HG03139 (cell line): ENCODE results near the gene P2RY6.
"Not testable (repeated sequence)": the region's sequence is repeated elsewhere in the genome, so short reads cannot be mapped to it uniquely, and the experiment has no call there.

ENCODE experiments used
- ATAC-seq: cut with Tn5 transposase; IDR thresholded peaks from one replicate; pipeline ENCODE4 v1.9.1; 2021; ENCODE audit not compliant: unreplicated experiment

The P2RY6 gene

GRCh38 chr11:73271936-73272679, at the start of gene P2RY6:
TSS of gene P2RY6 (plus strand) at chr11:73272338. CDS start at chr11:73296519, 24,181 bp downstream.
- ATAC-seq = no peak

GRCh38 chr11:73223998-73224730, 48.0 kb upstream of the P2RY6 start:
- no peak for ATAC-seq

- no peak for ATAC-seq
Observed at GRCh38 chr11:73225001-73225686, 47.0 kb upstream of the P2RY6 start.

- ATAC-seq = no peak
Observed at GRCh38 chr11:73225851-73226250, 46.3 kb upstream of the P2RY6 start.

GRCh38 chr11:73226297-73227006, 45.7 kb upstream of the P2RY6 start:
- no peak for ATAC-seq

GRCh38 chr11:73227571-73228211, 44.4 kb upstream of the P2RY6 start:
- ATAC-seq = no peak

GRCh38 chr11:73228268-73229134, 43.6 kb upstream of the P2RY6 start:
- no peak for ATAC-seq

- ATAC-seq = no peak
Observed at GRCh38 chr11:73229321-73229895, 42.7 kb upstream of the P2RY6 start.

GRCh38 chr11:73229896-73230875, 42.0 kb upstream of the P2RY6 start:
- ATAC-seq = no peak

- no peak for ATAC-seq
Observed at GRCh38 chr11:73230931-73231330, 41.2 kb upstream of the P2RY6 start.

GRCh38 chr11:73232487-73232886, 39.7 kb upstream of the P2RY6 start:
- not testable (repeated sequence) for ATAC-seq

GRCh38 chr11:73233211-73233610, 38.9 kb upstream of the P2RY6 start:
- ATAC-seq = no peak

GRCh38 chr11:73233692-73234470, 38.3 kb upstream of the P2RY6 start:
- no peak for ATAC-seq

GRCh38 chr11:73234471-73235181, 37.5 kb upstream of the P2RY6 start:
- ATAC-seq = no peak

GRCh38 chr11:73235236-73235786, 36.8 kb upstream of the P2RY6 start:
- ATAC-seq = no peak

- ATAC-seq = no peak
Observed at GRCh38 chr11:73236205-73236765, 35.9 kb upstream of the P2RY6 start.
